Heart left ventricle (tissue), 13 donors: ENCODE measurements around the gene LYZL2.

ENCODE experiments used
- CTCF ChIP-seq, 12 donors: fragments of 200-600 bp; sonication (generic) in 4 of 12; IDR thresholded peaks; one replicate each; pipeline versions ENCODE4 v1.5.0 to v1.8.0; 2018 to 2022; ENCODE audit warnings: antibody characterized with exemption in 12 of 12, mild to moderate bottlenecking in 5 of 12
- POLR2A ChIP-seq, 2 donors: fragments of 450-650 bp; IDR thresholded peaks; one replicate each; pipeline ENCODE4 v1.6.1; 2017; ENCODE audit warnings: antibody characterized with exemption in 2 of 2, mild to moderate bottlenecking in 2 of 2, moderate library complexity in 2 of 2
- donor health status: ischemic (EF 13 %, LVEDD 7.1; RV severe dilation, severe dysfunction).
- donor health status: DM: no; HTN: yes; CAD: no.
- donor health status: DM: no; HTN: no; CAD: no.
- donor health status: ischemic (EF 25% LVEDD 6.9; RV normal size, moderate dysfunction).
- donor health status: ischemic (EF 25% LVEDD 5.7; RV mildly dilated, moderate dysfunction).
- donor health status: ischemic (EF 35%, LVEDD 5.7; RV mildly dilated, moderate dysfunction).
- donor health status: nonischemic (EF 11% LVEDD 7.7; RV severe dilation, severe dysfunction).
- donor health status: DM: yes; HTN: yes; CAD: no.
- donor health status: PGD.
- donor health status: ischemic (EF 29% LVEDD 5.4; RV normal size, mild dysfunction).
- donor health status: nonischemic (EF 23%, LVEDD 6.1; RV moderate dilation, normal function).

- TF ChIP-seq POLR2A (IDR thresholded peaks at IDR 0.05) (no peak), CTCF (IDR thresholded peaks at IDR 0.05) (peak in 1 of 12 donors; percentile 6)
Measured at GRCh38 chr10:30583778-30584415, 45.7 kb downstream of the LYZL2 start.
